Fibroblast of lung (primary cell): ENCODE measurements around the gene PILRB. TPM values are rescaled to one million over a fixed set of nuclear protein-coding genes. Genes with fewer than 3 reads are reported as not detected.

Source experiments
- DNase-seq, 2 donors: peaks; one replicate each; pipeline versions ENCODE4 v3.0.0 to v3.0.0-alpha.2; 2010; ENCODE audit warnings: low read depth in 2 of 2
- H2AFZ ChIP-seq: 2 replicates; pipeline ENCODE4 v1.5.1; 2012; ENCODE audit warnings: low read length, control low read depth, inconsistent platforms
- H3K27ac ChIP-seq: 2 replicates; pipeline ENCODE4 v1.5.1; 2011; ENCODE audit warnings: low read length, control low read depth; ENCODE audit not compliant: insufficient read depth
- H3K27me3 ChIP-seq: 2 replicates; pipeline ENCODE4 v1.5.1; 2011; ENCODE audit warnings: mild to moderate bottlenecking, low read length; ENCODE audit not compliant: control insufficient read depth, insufficient read depth
- H3K36me3 ChIP-seq: 2 replicates; pipeline ENCODE4 v1.5.1; 2011; ENCODE audit warnings: low read length; ENCODE audit not compliant: control insufficient read depth, insufficient read depth
- H3K4me1 ChIP-seq: 2 replicates; pipeline ENCODE4 v1.5.1; 2011; ENCODE audit warnings: low read length; ENCODE audit not compliant: control insufficient read depth, insufficient read depth; ENCODE audit errors: extremely low read depth
- H3K4me2 ChIP-seq: 2 replicates; pipeline ENCODE4 v1.5.1; 2011; ENCODE audit warnings: low read length, control low read depth; ENCODE audit not compliant: insufficient read depth; ENCODE audit errors: extremely low read depth
- H3K4me3 ChIP-seq, 4 experiments: fragments of 200-600 bp in 1 of 4; sonication (generic) in 1 of 4; replicated peaks in 1 of 4; 2 replicates each; pipeline ENCODE4 v1.5.1; 2011 to 2016; ENCODE audit warnings: low read length in 4 of 4, low read depth in 3 of 4, mild to moderate bottlenecking in 3 of 4, control low read depth in 2 of 4, inconsistent platforms in 1 of 4, mixed read lengths in 1 of 4; ENCODE audit not compliant: insufficient read depth in 1 of 4; ENCODE audit errors: control extremely low read depth in 1 of 4
- H3K79me2 ChIP-seq: 2 replicates; pipeline ENCODE4 v1.5.1; 2012; ENCODE audit warnings: mild to moderate bottlenecking, low read length, inconsistent platforms; ENCODE audit not compliant: control insufficient read depth, insufficient read depth
- H3K9ac ChIP-seq: 2 replicates; pipeline ENCODE4 v1.5.1; 2011; ENCODE audit warnings: mild to moderate bottlenecking, low read length, control low read depth; ENCODE audit not compliant: insufficient read depth
- H3K9me3 ChIP-seq: 2 replicates; pipeline ENCODE4 v1.5.1; 2012; ENCODE audit warnings: low read depth, low read length; ENCODE audit not compliant: control insufficient read depth, insufficient read depth
- H4K20me1 ChIP-seq: 2 replicates; pipeline ENCODE4 v1.5.1; 2011; ENCODE audit warnings: low read length; ENCODE audit not compliant: control insufficient read depth, insufficient read depth; ENCODE audit errors: extremely low read depth
- EZH2 ChIP-seq: IDR thresholded peaks from 2 replicates; pipeline ENCODE4 v1.5.1; 2012; ENCODE audit warnings: low read length, control low read depth, mild to moderate bottlenecking; ENCODE audit errors: missing control alignments
- polyA plus RNA-seq, 2 donors: library from polyadenylated mRNA; depleted of rRNA in 1 of 2; stranded (reverse) in 1 of 2; unstranded in 1 of 2; fragments of >200 nt; gene quantifications; 2 replicates each; pipeline ENCODE4 v1.2.1, GENCODE V29; 2011 to 2012; ENCODE audit warnings: missing spikeins in 1 of 2
- total RNA-seq: library from RNA; depleted of rRNA; stranded (reverse); fragments of >200 nt; gene quantifications from 2 replicates; pipeline ENCODE4 v1.2.1, GENCODE V29; 2014
- TF ChIP-seq, protein P1 (sequence below), 2 donors: IDR thresholded peaks in 1 of 2; conservative IDR thresholded peaks in 1 of 2; 1 replicate in 1 of 2; 2 replicates in 1 of 2; pipeline ENCODE4 v1.5.1; 2011 to 2012; ENCODE audit warnings: low read length in 2 of 2, control low read depth in 1 of 2, inconsistent platforms in 1 of 2, low read depth in 1 of 2, mild to moderate bottlenecking in 1 of 2

PILRB gene
- total and polyA plus RNA-seq, 2 donors (not counting 1 experiment from before 2014, with no cell fraction given), result 4.3 to 6.5 TPM

- no peak overlapping the region for H3K4me2 ChIP-seq
- H3K4me3 ChIP-seq, result no peak overlapping the region
- no peak for DNase-seq
- H3K9me3 ChIP-seq, result no peaks in the 10 kb centered on the region
- no peaks in the 10 kb centered on the region for H4K20me1 ChIP-seq
- no peaks in the 10 kb centered on the region for H3K27me3 ChIP-seq
- no peak overlapping the region for H2AFZ ChIP-seq
- H3K36me3 ChIP-seq, result peaks cover 2% of the 10 kb centered on the region
- no peaks in the 10 kb centered on the region for H3K79me2 ChIP-seq
- no peak overlapping the region for H3K9ac ChIP-seq
- H3K27ac ChIP-seq, result no peak overlapping the region
- no peaks in the 10 kb centered on the region for H3K4me1 ChIP-seq
- TF ChIP-seq, protein P1, sequence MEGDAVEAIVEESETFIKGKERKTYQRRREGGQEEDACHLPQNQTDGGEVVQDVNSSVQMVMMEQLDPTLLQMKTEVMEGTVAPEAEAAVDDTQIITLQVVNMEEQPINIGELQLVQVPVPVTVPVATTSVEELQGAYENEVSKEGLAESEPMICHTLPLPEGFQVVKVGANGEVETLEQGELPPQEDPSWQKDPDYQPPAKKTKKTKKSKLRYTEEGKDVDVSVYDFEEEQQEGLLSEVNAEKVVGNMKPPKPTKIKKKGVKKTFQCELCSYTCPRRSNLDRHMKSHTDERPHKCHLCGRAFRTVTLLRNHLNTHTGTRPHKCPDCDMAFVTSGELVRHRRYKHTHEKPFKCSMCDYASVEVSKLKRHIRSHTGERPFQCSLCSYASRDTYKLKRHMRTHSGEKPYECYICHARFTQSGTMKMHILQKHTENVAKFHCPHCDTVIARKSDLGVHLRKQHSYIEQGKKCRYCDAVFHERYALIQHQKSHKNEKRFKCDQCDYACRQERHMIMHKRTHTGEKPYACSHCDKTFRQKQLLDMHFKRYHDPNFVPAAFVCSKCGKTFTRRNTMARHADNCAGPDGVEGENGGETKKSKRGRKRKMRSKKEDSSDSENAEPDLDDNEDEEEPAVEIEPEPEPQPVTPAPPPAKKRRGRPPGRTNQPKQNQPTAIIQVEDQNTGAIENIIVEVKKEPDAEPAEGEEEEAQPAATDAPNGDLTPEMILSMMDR (conservative IDR thresholded peaks at IDR 0.05 in 1 of 2, IDR thresholded peaks at IDR 0.05 in 1 of 2; ENCODE audit: low read depth in 1 of 2, low read length in 2 of 2), result no peak
- TF ChIP-seq EZH2, result no peak
Measured at GRCh38 chr7:100370303-100370702, 12.4 kb downstream of the PILRB start.

DNA sequence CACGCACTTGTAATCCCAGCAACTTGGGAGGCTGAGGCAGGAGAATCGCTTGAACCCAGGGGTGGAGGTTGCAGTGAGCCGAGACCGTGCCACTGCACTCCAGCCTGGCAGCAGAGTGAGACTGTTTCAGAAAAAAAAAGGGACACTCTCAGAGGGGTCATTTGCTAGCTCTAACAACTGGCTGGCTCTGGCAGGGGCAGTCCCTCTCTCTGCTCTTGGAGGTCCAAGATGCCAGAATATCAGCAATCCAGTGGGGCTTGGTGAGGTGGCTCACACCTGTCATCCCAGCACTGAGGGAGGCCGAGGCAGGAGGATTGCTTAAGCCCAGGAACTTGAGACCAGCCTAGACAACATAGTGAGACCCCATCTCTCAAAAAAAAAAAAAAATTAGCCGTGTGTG, 12.8 kb downstream of the PILRB start:
- DNase-seq, result no peak
- Histone ChIP-seq H3K27ac (no peak overlapping the region), H3K4me2 (no peak overlapping the region), H3K79me2 (no peaks in the 10 kb centered on the region), H4K20me1 (no peaks in the 10 kb centered on the region), H3K9ac (no peak overlapping the region), H2AFZ (no peak overlapping the region), H3K4me3 (no peak overlapping the region), H3K9me3 (no peaks in the 10 kb centered on the region), H3K4me1 (no peaks in the 10 kb centered on the region), H3K27me3 (no peaks in the 10 kb centered on the region), H3K36me3 (peaks cover 2% of the 10 kb centered on the region)
- TF ChIP-seq EZH2, result no peak
- TF ChIP-seq, protein P1 (conservative IDR thresholded peaks at IDR 0.05 in 1 of 2, IDR thresholded peaks at IDR 0.05 in 1 of 2; ENCODE audit: low read depth in 1 of 2, low read length in 2 of 2), result no peak

DNA sequence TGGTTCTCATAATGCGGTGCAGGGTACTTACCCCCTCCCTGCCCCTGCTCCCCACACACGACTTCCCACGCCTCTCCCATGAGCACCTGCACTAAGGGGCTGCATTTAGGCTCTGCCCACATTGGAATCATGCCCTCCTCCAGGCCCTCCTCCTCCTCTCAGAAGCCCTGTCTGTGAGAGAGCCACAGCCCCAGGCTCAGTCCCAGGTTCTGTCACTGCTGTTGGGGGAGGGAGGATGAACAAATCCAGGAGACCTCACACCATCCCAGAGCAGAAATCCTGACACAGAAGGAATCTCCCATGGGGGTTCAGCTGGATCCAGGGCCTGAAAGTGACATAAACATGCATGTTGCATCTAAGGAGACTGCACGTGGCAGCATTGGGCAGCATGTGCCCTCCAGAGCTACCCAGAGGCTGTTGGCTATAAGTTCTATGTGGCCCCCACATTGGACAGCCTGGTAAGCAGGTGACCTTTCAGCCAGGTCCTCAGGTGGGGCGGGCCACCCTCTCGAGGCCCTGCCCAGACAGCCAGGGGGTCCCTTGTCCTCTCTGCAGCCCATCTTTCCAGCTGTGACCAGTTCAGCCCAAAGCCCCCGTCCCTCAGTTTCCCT, 13.7 kb downstream of the PILRB start:
- Histone ChIP-seq H3K27ac (no peak overlapping the region), H3K36me3 (peaks cover 2% of the 10 kb centered on the region), H3K4me1 (no peaks in the 10 kb centered on the region), H2AFZ (no peak overlapping the region), H3K9ac (no peak overlapping the region), H3K27me3 (no peaks in the 10 kb centered on the region), H3K9me3 (no peaks in the 10 kb centered on the region), H3K4me2 (no peak overlapping the region), H3K79me2 (no peaks in the 10 kb centered on the region), H3K4me3 (no peak overlapping the region), H4K20me1 (no peaks in the 10 kb centered on the region)
- TF ChIP-seq, protein P1 (conservative IDR thresholded peaks at IDR 0.05 in 1 of 2, IDR thresholded peaks at IDR 0.05 in 1 of 2; ENCODE audit: low read depth in 1 of 2, low read length in 2 of 2), result no peak
- no peak for TF ChIP-seq EZH2
- no peak for DNase-seq
